Activated T-helper 1 cell treated with Interleukin-2 at 50 U/mL for 16 hours (primary cell): ENCODE results near the gene PRPF18.

Source experiments
- DNase-seq: peaks from one replicate; pipeline ENCODE4 v3.0.0-alpha.2; 2020; ENCODE audit warnings: low read depth

Gene PRPF18

DNA sequence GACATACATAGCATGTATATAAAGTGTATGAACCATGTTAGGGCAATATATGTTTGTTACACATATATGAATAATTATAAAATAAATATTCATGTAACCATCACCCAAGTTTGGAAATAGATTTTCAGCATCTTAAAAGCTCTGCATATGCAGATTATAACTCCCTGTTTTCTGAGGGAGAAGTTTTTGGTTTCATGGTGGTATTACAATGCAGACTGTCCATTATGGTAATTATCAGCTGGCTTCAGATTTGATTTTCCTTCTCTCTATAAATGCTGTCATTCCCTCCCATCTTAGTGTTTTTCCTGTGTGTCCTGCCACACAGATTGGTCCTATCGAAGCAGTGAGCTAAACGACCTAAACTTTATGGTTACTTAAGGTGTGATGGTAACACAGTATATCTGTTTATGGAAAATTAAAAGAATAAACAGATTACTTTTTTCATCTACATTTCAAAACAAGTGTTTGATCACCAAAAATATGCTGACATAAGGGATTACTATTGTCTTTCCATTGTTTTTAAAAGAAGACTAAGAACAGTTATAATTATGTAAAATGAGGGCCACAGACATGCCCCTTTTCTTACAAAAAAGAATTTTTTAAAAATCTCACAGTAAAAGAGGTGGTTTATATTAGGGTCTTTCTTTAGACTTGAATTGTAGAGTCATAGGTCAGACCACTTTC, 17.7 kb downstream of the PRPF18 start:
- no peak for DNase-seq

- DNase-seq, result no peak
These were observed 21.6 kb downstream of the PRPF18 start for GRCh38 chr10:13608246-13608853.

- DNase-seq, result no peak
These were observed 26.0 kb downstream of the PRPF18 start for GRCh38 chr10:13612654-13613373.

DNA sequence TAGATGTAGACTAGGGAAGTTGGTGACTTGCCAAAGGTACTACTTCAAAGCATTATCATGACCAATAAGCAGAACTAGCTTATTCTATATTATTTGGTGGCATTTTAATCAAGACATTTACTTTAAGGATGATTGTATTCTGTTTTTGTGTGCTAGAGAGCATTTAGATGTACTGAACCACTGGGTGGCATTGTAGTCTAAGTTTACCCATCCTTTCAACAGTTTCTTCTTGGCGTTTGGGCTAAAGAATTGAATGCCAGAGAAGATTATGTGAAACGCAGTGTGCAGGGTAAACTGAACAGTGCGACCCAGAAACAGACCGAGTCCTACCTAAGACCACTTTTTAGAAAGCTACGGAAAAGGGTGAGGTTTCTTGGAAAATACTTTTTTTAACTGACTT, 26.8 kb downstream of the PRPF18 start:
- DNase-seq, result no peak

- no peak for DNase-seq
These were observed 28.0 kb downstream of the PRPF18 start for GRCh38 chr10:13614530-13615332.

DNA sequence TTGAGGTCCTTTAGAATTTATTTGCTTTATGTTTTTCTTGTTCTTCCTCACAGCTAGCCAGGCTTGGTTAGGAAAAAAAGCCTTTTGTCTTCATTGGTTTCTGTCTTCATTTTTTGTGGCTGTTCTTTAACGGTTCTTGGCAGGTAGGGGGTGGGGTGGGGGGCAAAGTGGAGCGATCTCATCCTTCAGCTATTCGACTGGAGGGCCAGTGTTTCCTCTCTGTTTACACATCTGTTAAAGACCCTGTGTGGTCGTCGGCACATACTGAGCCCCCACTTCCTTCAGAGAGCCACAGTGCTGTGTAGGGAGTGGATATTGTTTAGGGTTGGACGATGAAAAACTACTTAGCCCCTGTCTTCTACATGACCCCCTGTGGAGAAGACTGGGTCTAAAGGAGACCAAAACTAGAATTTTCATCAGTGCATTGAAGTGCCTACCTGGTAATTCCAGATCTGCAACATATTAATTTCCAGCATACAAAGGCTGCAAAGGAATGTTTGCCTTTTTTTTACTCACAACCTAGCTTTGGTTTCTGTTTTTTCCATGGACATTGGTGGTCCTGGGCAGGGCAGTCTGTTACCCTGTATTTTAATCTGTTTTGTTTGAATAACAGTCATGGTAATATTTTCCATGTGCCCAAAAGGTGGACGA, 29.0 kb downstream of the PRPF18 start:
- DNase-seq, result no peak

DNA sequence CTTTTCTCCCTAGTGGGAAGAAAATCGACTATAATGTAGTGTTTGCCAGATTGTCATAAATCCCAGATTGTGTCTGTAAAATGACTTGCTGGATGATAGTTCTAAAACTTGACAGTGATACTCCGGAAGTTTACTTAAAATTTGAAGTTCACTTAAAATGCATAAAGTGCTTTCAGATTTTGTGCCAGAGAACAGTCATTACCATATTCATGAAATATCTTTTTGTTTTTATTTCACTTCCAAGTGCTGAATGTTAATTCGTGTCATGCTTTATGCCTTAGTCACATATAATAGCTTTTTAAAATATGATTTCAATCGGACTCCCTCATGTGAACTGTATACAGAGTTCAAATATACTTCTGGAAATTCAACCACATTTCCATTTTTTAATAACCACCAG, 30.4 kb downstream of the PRPF18 start:
- no peak for DNase-seq

GRCh38 chr10:13621931-13622330, 35.2 kb downstream of the PRPF18 start:
- no peak for DNase-seq

DNA sequence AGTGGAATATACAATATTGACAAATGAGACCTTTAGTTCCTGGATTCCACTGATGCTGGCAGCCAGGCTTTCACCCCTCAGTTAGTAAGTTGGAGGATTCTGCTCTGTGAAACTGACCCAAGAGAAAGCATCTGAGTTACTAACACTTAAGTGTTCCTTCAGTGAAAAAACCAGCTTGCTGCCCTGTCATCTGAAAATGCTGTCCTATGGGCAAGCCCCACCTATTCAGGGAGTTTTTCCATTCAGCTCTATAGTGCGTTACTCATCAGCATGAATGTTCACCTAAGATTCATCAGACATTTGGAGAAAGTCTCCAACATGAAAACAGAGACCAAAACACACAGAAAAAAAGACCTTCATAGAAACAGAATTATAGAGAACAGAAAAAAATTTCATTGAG, 37.9 kb downstream of the PRPF18 start:
- DNase-seq, result no peak

- no peak for DNase-seq
These were observed 40.9 kb downstream of the PRPF18 start for GRCh38 chr10:13627459-13628310.

DNA sequence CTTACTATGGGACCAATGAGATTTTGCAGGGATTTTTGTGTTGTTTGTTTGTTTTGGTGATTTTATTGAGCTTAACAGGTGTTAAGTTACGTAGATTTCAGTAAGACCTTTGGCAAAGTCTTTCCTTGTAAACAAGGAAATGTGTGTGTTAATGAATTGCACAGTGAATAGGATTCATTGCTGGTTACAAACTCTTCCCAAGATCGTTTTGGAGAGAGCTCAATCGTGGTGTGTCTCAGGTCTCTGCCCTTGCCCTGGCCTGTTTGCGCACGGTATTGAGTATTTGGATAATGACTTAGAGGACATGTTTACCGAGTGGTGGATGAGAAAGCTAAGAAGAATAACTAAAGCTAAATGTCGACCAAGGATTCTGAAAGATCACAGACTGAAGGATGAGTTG, 41.9 kb downstream of the PRPF18 start:
- no peak for DNase-seq

DNA sequence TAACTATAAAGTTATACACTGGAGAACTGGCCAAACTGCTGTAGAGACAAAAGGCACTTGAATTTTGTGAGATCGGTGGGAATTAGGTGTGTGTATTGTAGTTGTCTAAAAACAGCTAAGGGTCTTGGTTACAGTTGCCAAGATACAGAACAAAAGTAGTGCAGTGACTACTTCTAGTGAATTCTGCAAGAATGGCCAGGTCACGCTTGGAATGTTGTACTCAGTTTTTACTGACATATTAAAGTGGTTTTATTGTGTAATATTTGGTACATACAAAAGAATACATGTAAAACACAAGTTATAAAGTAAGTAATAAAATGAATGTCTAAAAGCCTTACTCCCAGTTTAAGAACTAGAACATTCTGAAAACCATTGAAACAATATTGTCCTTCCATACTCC, 42.4 kb downstream of the PRPF18 start:
- no peak for DNase-seq

- DNase-seq, result no peak
These were observed 43.5 kb downstream of the PRPF18 start for GRCh38 chr10:13630231-13630630.

GRCh38 chr10:13631594-13631993, 44.8 kb downstream of the PRPF18 start:
- no peak for DNase-seq

DNA sequence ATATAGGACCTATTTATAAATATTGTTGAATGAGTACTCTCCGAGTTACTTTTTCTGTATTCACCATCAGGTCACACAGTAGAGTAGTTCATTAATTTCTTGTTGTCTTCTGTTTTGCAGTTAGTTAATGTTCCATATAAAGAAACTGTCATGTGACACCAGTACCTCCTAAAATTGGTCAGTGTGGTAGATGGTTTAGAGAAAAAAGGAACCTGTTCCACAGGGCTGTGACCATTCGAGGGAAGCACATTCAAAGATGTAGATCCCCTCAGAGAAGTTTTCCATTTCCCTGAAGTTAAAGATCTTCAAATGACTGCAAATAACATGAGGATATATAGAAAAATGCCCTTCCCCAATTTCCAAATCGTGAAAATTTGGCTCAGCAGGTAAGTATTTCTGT, 45.7 kb downstream of the PRPF18 start:
- no peak for DNase-seq

DNA sequence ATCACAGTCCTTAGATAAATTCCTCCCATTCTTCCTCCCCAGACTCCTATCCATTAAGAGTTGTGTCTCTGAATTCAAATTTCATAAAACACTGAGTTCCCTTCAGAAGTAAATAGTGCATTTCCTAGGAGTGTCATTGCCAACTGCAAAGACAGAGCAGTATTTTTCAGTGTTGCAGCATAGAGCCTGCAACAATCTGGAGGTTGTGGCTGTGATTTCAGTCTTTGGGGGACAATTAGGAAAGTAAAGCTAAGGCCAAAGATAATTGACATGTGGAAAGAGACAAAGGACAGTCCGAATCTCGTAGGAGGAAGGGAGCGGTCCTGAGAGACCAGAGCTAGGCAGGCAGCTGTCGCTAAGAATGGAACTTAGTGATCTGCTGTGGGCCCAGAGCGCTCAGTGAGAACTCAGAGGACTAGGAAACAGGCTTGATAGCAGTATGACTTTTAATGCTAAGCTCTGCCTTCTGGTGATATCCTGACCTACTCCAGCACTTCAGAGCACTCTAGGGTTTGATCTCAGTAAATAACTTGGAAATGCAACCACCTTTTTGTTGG, 46.2 kb downstream of the PRPF18 start:
- DNase-seq, result no peak

GRCh38 chr10:13633689-13634088, 46.9 kb downstream of the PRPF18 start:
- DNase-seq, result no peak

GRCh38 chr10:13634207-13634606, 47.4 kb downstream of the PRPF18 start:
- no peak for DNase-seq

- DNase-seq, result no peak
These were observed 50.0 kb downstream of the PRPF18 start for GRCh38 chr10:13636776-13637175.

- DNase-seq, result no peak
These were observed 50.6 kb downstream of the PRPF18 start for GRCh38 chr10:13637303-13637856.
